ENCODE data around the gene YY1AP1. TPM values are rescaled to one million over a fixed set of nuclear protein-coding genes. Genes with fewer than 3 reads are reported as not detected.
"Not testable (repeated sequence)": the region's sequence is repeated elsewhere in the genome, so short reads cannot be mapped to it uniquely, and the experiment has no call there.

Gene YY1AP1
- total and polyA plus RNA-seq, 4 donors: 79.6 to 267 (median 97.2) TPM

GRCh38 chr1:155697616-155698015 is 9.0 kb upstream of the YY1AP1 start:
- 86% methylated on average over 7 of the region's 11 CpGs for WGBS (ENCODE audit: insufficient coverage)
- H3K4me1 ChIP-seq (ENCODE audit: control insufficient read depth, insufficient read depth, low read length): not testable (repeated sequence)

GRCh38 chr1:155697046-155697445 is 8.5 kb upstream of the YY1AP1 start:
- H3K4me1 ChIP-seq (ENCODE audit: control insufficient read depth, insufficient read depth, low read length): no peaks in the 10 kb centered on the region
- H3K27me3 ChIP-seq (ENCODE audit: control insufficient read depth, insufficient read depth, low read length): no peaks in the 10 kb centered on the region
- H3K27ac ChIP-seq (ENCODE audit: low read depth, low read length): no peak overlapping the region
- no peak for DNase-seq (ENCODE audit: low read depth in 4 of 6, low spot score in 6 of 6)
- H3K36me3 ChIP-seq (ENCODE audit: control insufficient read depth, insufficient read depth, low read length): peaks cover 3% of the 10 kb centered on the region
- no peak overlapping the region for H3K4me3 ChIP-seq (ENCODE audit: low read depth, low read length)
- 100% methylated on average over 3 of the region's 10 CpGs for WGBS (ENCODE audit: insufficient coverage)
- H3K9me3 ChIP-seq (ENCODE audit: control insufficient read depth, insufficient read depth, low read length): no peaks in the 10 kb centered on the region

More at GRCh38 chr1:155697616-155698015, 9.0 kb upstream of the YY1AP1 start:
- H3K27me3 ChIP-seq (ENCODE audit: control insufficient read depth, insufficient read depth, low read length); H3K4me3 ChIP-seq (ENCODE audit: low read depth, low read length); H3K9me3 ChIP-seq (ENCODE audit: control insufficient read depth, insufficient read depth, low read length); H3K27ac ChIP-seq (ENCODE audit: low read depth, low read length); DNase-seq (ENCODE audit: low read depth in 4 of 6, low spot score in 6 of 6); H3K36me3 ChIP-seq (ENCODE audit: control insufficient read depth, insufficient read depth, low read length): not testable (repeated sequence)

- H3K4me1 ChIP-seq (ENCODE audit: control insufficient read depth, insufficient read depth, low read length): no peaks in the 10 kb centered on the region
- no peak overlapping the region for H3K4me3 ChIP-seq (ENCODE audit: low read depth, low read length)
- no peaks in the 10 kb centered on the region for H3K9me3 ChIP-seq (ENCODE audit: control insufficient read depth, insufficient read depth, low read length)
- no peak for DNase-seq (ENCODE audit: low read depth in 4 of 6, low spot score in 6 of 6)
- no peak overlapping the region for H3K27ac ChIP-seq (ENCODE audit: low read depth, low read length)
- peaks cover 3% of the 10 kb centered on the region for H3K36me3 ChIP-seq (ENCODE audit: control insufficient read depth, insufficient read depth, low read length)
- H3K27me3 ChIP-seq (ENCODE audit: control insufficient read depth, insufficient read depth, low read length): no peaks in the 10 kb centered on the region
These were observed 8.0 kb upstream of the YY1AP1 start for GRCh38 chr1:155696524-155696923.

GRCh38 chr1:155695608-155696007 is 7.0 kb upstream of the YY1AP1 start:
- no CpG with 5 or more reads among the region's 3 CpGs for WGBS (ENCODE audit: insufficient coverage)
- Histone ChIP-seq H3K4me1 (ENCODE audit: control insufficient read depth, insufficient read depth, low read length) (no peaks in the 10 kb centered on the region), H3K27ac (ENCODE audit: low read depth, low read length) (no peak overlapping the region), H3K9me3 (ENCODE audit: control insufficient read depth, insufficient read depth, low read length) (no peaks in the 10 kb centered on the region), H3K36me3 (ENCODE audit: control insufficient read depth, insufficient read depth, low read length) (peaks cover 8% of the 10 kb centered on the region), H3K27me3 (ENCODE audit: control insufficient read depth, insufficient read depth, low read length) (no peaks in the 10 kb centered on the region), H3K4me3 (ENCODE audit: low read depth, low read length) (no peak overlapping the region)
- no peak for DNase-seq (ENCODE audit: low read depth in 4 of 6, low spot score in 6 of 6)

GRCh38 chr1:155695072-155695471 is 6.5 kb upstream of the YY1AP1 start:
- no peak overlapping the region for H3K27ac ChIP-seq (ENCODE audit: low read depth, low read length)
- H3K4me3 ChIP-seq (ENCODE audit: low read depth, low read length): no peak overlapping the region
- WGBS (ENCODE audit: insufficient coverage): 57% methylated on average over 4 of the region's 4 CpGs
- peaks cover 3% of the 10 kb centered on the region for H3K4me1 ChIP-seq (ENCODE audit: control insufficient read depth, insufficient read depth, low read length)
- DNase-seq (ENCODE audit: low read depth in 4 of 6, low spot score in 6 of 6): no peak
- H3K27me3 ChIP-seq (ENCODE audit: control insufficient read depth, insufficient read depth, low read length): no peaks in the 10 kb centered on the region
- no peaks in the 10 kb centered on the region for H3K9me3 ChIP-seq (ENCODE audit: control insufficient read depth, insufficient read depth, low read length)
- peaks cover 8% of the 10 kb centered on the region for H3K36me3 ChIP-seq (ENCODE audit: control insufficient read depth, insufficient read depth, low read length)

GRCh38 chr1:155694167-155694566 is 5.6 kb upstream of the YY1AP1 start:
- DNase-seq (ENCODE audit: low read depth in 4 of 6, low spot score in 6 of 6): no peak
- Histone ChIP-seq H3K4me3 (ENCODE audit: low read depth, low read length) (no peak overlapping the region), H3K4me1 (ENCODE audit: control insufficient read depth, insufficient read depth, low read length) (peaks cover 10% of the 10 kb centered on the region), H3K27me3 (ENCODE audit: control insufficient read depth, insufficient read depth, low read length) (no peaks in the 10 kb centered on the region), H3K36me3 (ENCODE audit: control insufficient read depth, insufficient read depth, low read length) (peaks cover 8% of the 10 kb centered on the region), H3K9me3 (ENCODE audit: control insufficient read depth, insufficient read depth, low read length) (no peaks in the 10 kb centered on the region), H3K27ac (ENCODE audit: low read depth, low read length) (no peak overlapping the region)
- 97% methylated on average over 4 of the region's 7 CpGs for WGBS (ENCODE audit: insufficient coverage)

- no peak overlapping the region for H3K27ac ChIP-seq (ENCODE audit: low read depth, low read length)
- WGBS (ENCODE audit: insufficient coverage): 80% methylated on average over 1 of the region's 8 CpGs
- H3K4me3 ChIP-seq (ENCODE audit: low read depth, low read length): no peak overlapping the region
- peaks cover 10% of the 10 kb centered on the region for H3K4me1 ChIP-seq (ENCODE audit: control insufficient read depth, insufficient read depth, low read length)
- H3K9me3 ChIP-seq (ENCODE audit: control insufficient read depth, insufficient read depth, low read length): no peaks in the 10 kb centered on the region
- DNase-seq (ENCODE audit: low read depth in 4 of 6, low spot score in 6 of 6): no peak
- peaks cover 8% of the 10 kb centered on the region for H3K36me3 ChIP-seq (ENCODE audit: control insufficient read depth, insufficient read depth, low read length)
- H3K27me3 ChIP-seq (ENCODE audit: control insufficient read depth, insufficient read depth, low read length): no peaks in the 10 kb centered on the region
These were observed 3.5 kb upstream of the YY1AP1 start for GRCh38 chr1:155691992-155692528.

GRCh38 chr1:155689081-155689607 is 570 bp upstream of the YY1AP1 start, which contains the start of gene DAP3:
Gene DAP3 (plus strand): TSS chr1:155689091. CDS start chr1:155709780, 20,689 bp downstream.
- DNase-seq (ENCODE audit: low read depth in 4 of 6, low spot score in 6 of 6); H3K36me3 ChIP-seq (ENCODE audit: control insufficient read depth, insufficient read depth, low read length); H3K27me3 ChIP-seq (ENCODE audit: control insufficient read depth, insufficient read depth, low read length); H3K9me3 ChIP-seq (ENCODE audit: control insufficient read depth, insufficient read depth, low read length): not testable (repeated sequence)
- Histone ChIP-seq H3K27ac (ENCODE audit: low read depth, low read length) (peak within 1 kb of the TSS; percentile 98), H3K4me1 (ENCODE audit: control insufficient read depth, insufficient read depth, low read length) (peaks cover 16% of the 10 kb centered on the region), H3K4me3 (ENCODE audit: low read depth, low read length) (peak within 1 kb of the TSS; percentile 96)
- 0% methylated on average over 18 of the region's 28 CpGs for WGBS (ENCODE audit: insufficient coverage)

GRCh38 chr1:155687705-155688323 is 760 bp downstream of the YY1AP1 start:
- DNase-seq (ENCODE audit: low read depth in 4 of 6, low spot score in 6 of 6): peak in 1 of 6 donors; percentile 15
- Histone ChIP-seq H3K4me1 (ENCODE audit: control insufficient read depth, insufficient read depth, low read length) (peaks cover 16% of the 10 kb centered on the region), H3K4me3 (ENCODE audit: low read depth, low read length) (peak overlapping the region; percentile 96), H3K27ac (ENCODE audit: low read depth, low read length) (peak overlapping the region; percentile 98)
- WGBS (ENCODE audit: insufficient coverage): 0% methylated on average over 26 of the region's 35 CpGs
- not testable (repeated sequence) for H3K9me3 ChIP-seq (ENCODE audit: control insufficient read depth, insufficient read depth, low read length); H3K36me3 ChIP-seq (ENCODE audit: control insufficient read depth, insufficient read depth, low read length); H3K27me3 ChIP-seq (ENCODE audit: control insufficient read depth, insufficient read depth, low read length)

- H3K4me1 ChIP-seq (ENCODE audit: control insufficient read depth, insufficient read depth, low read length): peaks cover 6% of the 10 kb centered on the region
- no peak overlapping the region for H3K4me3 ChIP-seq (ENCODE audit: low read depth, low read length)
- no peaks in the 10 kb centered on the region for H3K27me3 ChIP-seq (ENCODE audit: control insufficient read depth, insufficient read depth, low read length)
- peaks cover 9% of the 10 kb centered on the region for H3K36me3 ChIP-seq (ENCODE audit: control insufficient read depth, insufficient read depth, low read length)
- no peak overlapping the region for H3K27ac ChIP-seq (ENCODE audit: low read depth, low read length)
- DNase-seq (ENCODE audit: low read depth in 4 of 6, low spot score in 6 of 6): no peak
- no CpG with 5 or more reads among the region's 2 CpGs for WGBS (ENCODE audit: insufficient coverage)
- H3K9me3 ChIP-seq (ENCODE audit: control insufficient read depth, insufficient read depth, low read length): no peaks in the 10 kb centered on the region
These were observed 6.8 kb downstream of the YY1AP1 start for GRCh38 chr1:155681776-155682175.

Measured in spinal cord (tissue), 10 donors.